ENCODE measurements around the gene TPO.

GRCh38 chr2:1478311-1479305 lies 65.3 kb downstream of the TPO start:
- TF ChIP-seq EP300 (IDR thresholded peaks at IDR 0.05) (no peak), CTCF (IDR thresholded peaks at IDR 0.05) (no peak)

Data from suprapubic skin (tissue), 3 donors.